GM23338 (cell line): ENCODE results near the gene RICTOR. TPM values are rescaled to one million over a fixed set of nuclear protein-coding genes. Genes with fewer than 3 reads are reported as not detected.

ENCODE experiments used
- ATAC-seq: fragments of 200-7000 bp; cut with Tn5 transposase; 3 replicates; pipeline ENCODE4 v1.9.1; 2020
- DNase-seq: peaks from one replicate; pipeline ENCODE4 v3.0.0-alpha.2; 2015; ENCODE audit warnings: low spot score
- H2AFZ ChIP-seq: fragments of 200-600 bp; sonication (generic); 2 replicates; pipeline ENCODE4 v1.8.0; 2016; ENCODE audit warnings: antibody characterized with exemption, mild to moderate bottlenecking, moderate library complexity
- H3F3A ChIP-seq: fragments of 200-600 bp; sonication (generic); replicated peaks from 2 replicates; pipeline ENCODE4 v1.8.0; 2017; ENCODE audit warnings: antibody characterized with exemption, mixed run types, low read depth
- H3K27ac ChIP-seq: fragments of 200-600 bp; sonication (generic); 2 replicates; pipeline ENCODE4 v1.6.1; 2016; ENCODE audit warnings: low read depth
- H3K27me3 ChIP-seq: fragments of 200-600 bp; sonication (generic); 2 replicates; pipeline ENCODE4 v1.8.0; 2016; ENCODE audit warnings: mild to moderate bottlenecking, mixed run types, moderate library complexity; ENCODE audit not compliant: insufficient read depth
- H3K36me3 ChIP-seq: fragments of 200-600 bp; sonication (generic); 2 replicates; pipeline ENCODE4 v1.8.0; 2016; ENCODE audit warnings: mild to moderate bottlenecking; ENCODE audit not compliant: insufficient read depth
- H3K4me1 ChIP-seq: fragments of 200-600 bp; sonication (generic); 2 replicates; pipeline ENCODE4 v1.8.0; 2016; ENCODE audit warnings: mild to moderate bottlenecking, moderate library complexity; ENCODE audit not compliant: insufficient read depth
- H3K4me2 ChIP-seq: fragments of 200-600 bp; sonication (generic); 2 replicates; pipeline ENCODE4 v1.7.1; 2017; ENCODE audit warnings: mixed run types
- H3K4me3 ChIP-seq: fragments of 200-600 bp; sonication (generic); 2 replicates; pipeline ENCODE4 v1.6.1; 2016; ENCODE audit warnings: mixed run types
- H3K79me2 ChIP-seq: fragments of 200-600 bp; sonication (generic); replicated peaks from 2 replicates; pipeline ENCODE4 v1.8.0; 2017; ENCODE audit warnings: mild to moderate bottlenecking; ENCODE audit not compliant: insufficient read depth
- H3K9me2 ChIP-seq: fragments of 200-600 bp; sonication (generic); 2 replicates; pipeline ENCODE4 v1.8.0; 2017; ENCODE audit not compliant: insufficient read depth
- H4K20me1 ChIP-seq: fragments of 200-600 bp; sonication (generic); replicated peaks from 2 replicates; pipeline ENCODE4 v1.8.0; 2017; ENCODE audit warnings: mild to moderate bottlenecking; ENCODE audit not compliant: insufficient read depth
- H3K27ac Mint-ChIP-seq: 2 replicates; pipeline ENCODE4 v1.8.0; 2020; ENCODE audit warnings: inconsistent platforms, mild to moderate bottlenecking, moderate library complexity, mixed read lengths
- H3K27me3 Mint-ChIP-seq: 3 replicates; pipeline ENCODE4 v1.8.0; 2022; ENCODE audit warnings: low read depth, mild to moderate bottlenecking, moderate library complexity, mixed read lengths, inconsistent platforms; ENCODE audit not compliant: insufficient read depth, poor library complexity
- H3K36me3 Mint-ChIP-seq: 3 replicates; pipeline ENCODE4 v1.8.0; 2021; ENCODE audit warnings: low read depth, mild to moderate bottlenecking, inconsistent platforms, moderate library complexity, mixed read lengths
- H3K4me1 Mint-ChIP-seq: 3 replicates; pipeline ENCODE4 v1.8.0; 2020; ENCODE audit warnings: mild to moderate bottlenecking, inconsistent platforms, mixed read lengths
- H3K4me3 Mint-ChIP-seq: 3 replicates; pipeline ENCODE4 v1.8.0; 2021; ENCODE audit warnings: moderate library complexity, mild to moderate bottlenecking, inconsistent platforms, mixed read lengths
- H3K9me3 Mint-ChIP-seq: 3 replicates; pipeline ENCODE4 v1.8.0; 2020; ENCODE audit warnings: moderate library complexity, mild to moderate bottlenecking, inconsistent platforms, mixed read lengths
- CREB1 ChIP-seq: fragments of 250-450 bp; sonication (Bioruptor Pico); IDR thresholded peaks from 2 replicates; pipeline ENCODE4 v1.5.0; 2020; ENCODE audit warnings: low read depth, mild to moderate bottlenecking, moderate library complexity
- EZH2 ChIP-seq: fragments of 200-600 bp; sonication (generic); IDR thresholded peaks from one replicate; pipeline ENCODE4 v1.8.0; 2017; ENCODE audit warnings: antibody characterized with exemption, mild to moderate bottlenecking, low read depth; ENCODE audit not compliant: unreplicated experiment
- EZH2phosphoT487 ChIP-seq: fragments of 200-600 bp; sonication (generic); IDR thresholded peaks from one replicate; pipeline ENCODE4 v1.8.1; 2018; ENCODE audit warnings: antibody characterized with exemption; ENCODE audit not compliant: unreplicated experiment
- JUNB ChIP-seq: IDR thresholded peaks from one replicate; pipeline ENCODE4 v1.6.1; 2016; ENCODE audit warnings: antibody characterized with exemption; ENCODE audit not compliant: unreplicated experiment
- NANOG ChIP-seq: IDR thresholded peaks from 2 replicates; pipeline ENCODE4 v1.6.1; 2016; ENCODE audit warnings: antibody characterized with exemption, borderline replicate concordance
- POLR2AphosphoS5 ChIP-seq: IDR thresholded peaks from 2 replicates; pipeline ENCODE4 v1.6.1; 2016; ENCODE audit warnings: antibody characterized with exemption, low read depth
- STAT1 ChIP-seq: IDR thresholded peaks from one replicate; pipeline ENCODE4 v1.6.1; 2016; ENCODE audit warnings: antibody characterized with exemption; ENCODE audit not compliant: unreplicated experiment
- ZNF114 ChIP-seq: fragments of 250-450 bp; sonication (Bioruptor Pico); IDR thresholded peaks from 2 replicates; pipeline ENCODE4 v1.5.0; 2020; ENCODE audit warnings: mild to moderate bottlenecking, moderate library complexity
- polyA plus RNA-seq: library from polyadenylated mRNA; unstranded; fragments of >200 nt; fragmentation: Nextera tagmentation; extraction: Ambion mirVana; gene quantifications from 2 replicates; pipeline ENCODE4 v1.2.1, GENCODE V29; 2016
- total RNA-seq: library from RNA; depleted of rRNA; stranded (reverse); fragments of >200 nt; shearing (Covaris generic); gene quantifications from 2 replicates; pipeline ENCODE4 v1.2.3, GENCODE V29; 2014
- TF ChIP-seq, protein P1 (sequence below): IDR thresholded peaks from one replicate; pipeline ENCODE4 v1.6.1; 2018; ENCODE audit warnings: antibody characterized with exemption; ENCODE audit not compliant: unreplicated experiment
- TF ChIP-seq, protein P2 (sequence below), 2 experiments: fragments of 200-600 bp in 1 of 2; sonication (generic) in 1 of 2; conservative IDR thresholded peaks; 2 replicates each; pipeline versions ENCODE4 v1.5.1 to v1.6.1; 2016 to 2017; ENCODE audit warnings: antibody characterized with exemption in 2 of 2, low read depth in 2 of 2, mild to moderate bottlenecking in 2 of 2, moderate library complexity in 1 of 2
- TF ChIP-seq, protein P3 (sequence below): IDR thresholded peaks from 2 replicates; pipeline ENCODE4 v1.6.1; 2016; ENCODE audit warnings: antibody characterized with exemption
- TF ChIP-seq, protein P4 (sequence below): fragments of 250-450 bp; sonication (Bioruptor Pico); IDR thresholded peaks from 2 replicates; pipeline ENCODE4 v1.5.0; 2020; ENCODE audit warnings: mild to moderate bottlenecking, moderate library complexity

RICTOR gene
- total and polyA plus RNA-seq, 2 experiments from 2014 or later, result 9.9 to 27.4 TPM

DNA sequence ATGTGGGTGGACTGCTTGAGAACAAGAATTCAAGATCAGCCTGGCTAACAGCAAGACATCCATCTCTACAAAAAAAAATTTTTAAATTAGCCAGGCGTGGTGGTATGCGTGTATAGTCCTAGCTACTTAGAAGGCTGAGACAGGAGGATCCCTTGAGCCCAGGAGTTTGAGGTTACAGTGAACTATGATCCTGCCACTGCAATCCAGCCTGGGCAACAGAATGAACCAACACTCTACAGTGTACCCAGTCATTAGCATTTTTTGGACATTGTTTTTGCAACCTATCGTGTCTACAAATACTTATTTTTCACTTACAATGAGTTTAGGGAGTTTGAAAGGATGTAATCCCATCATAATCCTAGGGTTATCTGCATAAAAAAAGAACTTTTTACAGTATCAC is 22.1 kb downstream of the RICTOR start:
- Mint-ChIP-seq H3K9me3 (peaks cover 13% of the 10 kb centered on the region; the same call in 2 of the 3 replicates), H3K27ac (no peak overlapping the region), H3K4me1 (peaks cover 18% of the 10 kb centered on the region; the same call in 2 of the 3 replicates), H3K27me3 (peaks cover 4% of the 10 kb centered on the region), H3K36me3 (peaks cover 15% of the 10 kb centered on the region; the same call in 2 of the 3 replicates), H3K4me3 (no peak overlapping the region)
- Histone ChIP-seq H3K4me3 (no peak overlapping the region), H3K27me3 (no peaks in the 10 kb centered on the region), H4K20me1 (peaks cover 5% of the 10 kb centered on the region; the same call in 1 of the 2 replicates), H3K27ac (no peak overlapping the region), H2AFZ (no peak overlapping the region), H3F3A (no peaks in the 10 kb centered on the region), H3K79me2 (peaks cover 97% of the 10 kb centered on the region), H3K4me2 (no peak overlapping the region), H3K4me1 (peaks cover 23% of the 10 kb centered on the region), H3K36me3 (0 out of 2 replicates have a peak, but pooled peaks cover 3% of the 10 kb centered on the region), H3K9me2 (no peaks in the 10 kb centered on the region)
- no peak for DNase-seq
- TF ChIP-seq, protein P1, sequence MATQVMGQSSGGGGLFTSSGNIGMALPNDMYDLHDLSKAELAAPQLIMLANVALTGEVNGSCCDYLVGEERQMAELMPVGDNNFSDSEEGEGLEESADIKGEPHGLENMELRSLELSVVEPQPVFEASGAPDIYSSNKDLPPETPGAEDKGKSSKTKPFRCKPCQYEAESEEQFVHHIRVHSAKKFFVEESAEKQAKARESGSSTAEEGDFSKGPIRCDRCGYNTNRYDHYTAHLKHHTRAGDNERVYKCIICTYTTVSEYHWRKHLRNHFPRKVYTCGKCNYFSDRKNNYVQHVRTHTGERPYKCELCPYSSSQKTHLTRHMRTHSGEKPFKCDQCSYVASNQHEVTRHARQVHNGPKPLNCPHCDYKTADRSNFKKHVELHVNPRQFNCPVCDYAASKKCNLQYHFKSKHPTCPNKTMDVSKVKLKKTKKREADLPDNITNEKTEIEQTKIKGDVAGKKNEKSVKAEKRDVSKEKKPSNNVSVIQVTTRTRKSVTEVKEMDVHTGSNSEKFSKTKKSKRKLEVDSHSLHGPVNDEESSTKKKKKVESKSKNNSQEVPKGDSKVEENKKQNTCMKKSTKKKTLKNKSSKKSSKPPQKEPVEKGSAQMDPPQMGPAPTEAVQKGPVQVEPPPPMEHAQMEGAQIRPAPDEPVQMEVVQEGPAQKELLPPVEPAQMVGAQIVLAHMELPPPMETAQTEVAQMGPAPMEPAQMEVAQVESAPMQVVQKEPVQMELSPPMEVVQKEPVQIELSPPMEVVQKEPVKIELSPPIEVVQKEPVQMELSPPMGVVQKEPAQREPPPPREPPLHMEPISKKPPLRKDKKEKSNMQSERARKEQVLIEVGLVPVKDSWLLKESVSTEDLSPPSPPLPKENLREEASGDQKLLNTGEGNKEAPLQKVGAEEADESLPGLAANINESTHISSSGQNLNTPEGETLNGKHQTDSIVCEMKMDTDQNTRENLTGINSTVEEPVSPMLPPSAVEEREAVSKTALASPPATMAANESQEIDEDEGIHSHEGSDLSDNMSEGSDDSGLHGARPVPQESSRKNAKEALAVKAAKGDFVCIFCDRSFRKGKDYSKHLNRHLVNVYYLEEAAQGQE, result no peak
- TF ChIP-seq STAT1, result no peak
- TF ChIP-seq, protein P2, sequence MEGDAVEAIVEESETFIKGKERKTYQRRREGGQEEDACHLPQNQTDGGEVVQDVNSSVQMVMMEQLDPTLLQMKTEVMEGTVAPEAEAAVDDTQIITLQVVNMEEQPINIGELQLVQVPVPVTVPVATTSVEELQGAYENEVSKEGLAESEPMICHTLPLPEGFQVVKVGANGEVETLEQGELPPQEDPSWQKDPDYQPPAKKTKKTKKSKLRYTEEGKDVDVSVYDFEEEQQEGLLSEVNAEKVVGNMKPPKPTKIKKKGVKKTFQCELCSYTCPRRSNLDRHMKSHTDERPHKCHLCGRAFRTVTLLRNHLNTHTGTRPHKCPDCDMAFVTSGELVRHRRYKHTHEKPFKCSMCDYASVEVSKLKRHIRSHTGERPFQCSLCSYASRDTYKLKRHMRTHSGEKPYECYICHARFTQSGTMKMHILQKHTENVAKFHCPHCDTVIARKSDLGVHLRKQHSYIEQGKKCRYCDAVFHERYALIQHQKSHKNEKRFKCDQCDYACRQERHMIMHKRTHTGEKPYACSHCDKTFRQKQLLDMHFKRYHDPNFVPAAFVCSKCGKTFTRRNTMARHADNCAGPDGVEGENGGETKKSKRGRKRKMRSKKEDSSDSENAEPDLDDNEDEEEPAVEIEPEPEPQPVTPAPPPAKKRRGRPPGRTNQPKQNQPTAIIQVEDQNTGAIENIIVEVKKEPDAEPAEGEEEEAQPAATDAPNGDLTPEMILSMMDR (conservative IDR thresholded peaks at IDR 0.05; ENCODE audit: low read depth in 2 of 2), result no peak
- no peak for TF ChIP-seq ZNF114 (CRISPR knock-in tag)
- no peak for TF ChIP-seq EZH2
- no peak for TF ChIP-seq POLR2AphosphoS5
- no peak for TF ChIP-seq NANOG
- no peak for TF ChIP-seq EZH2phosphoT487
- TF ChIP-seq JUNB, result no peak
- TF ChIP-seq, protein P3, sequence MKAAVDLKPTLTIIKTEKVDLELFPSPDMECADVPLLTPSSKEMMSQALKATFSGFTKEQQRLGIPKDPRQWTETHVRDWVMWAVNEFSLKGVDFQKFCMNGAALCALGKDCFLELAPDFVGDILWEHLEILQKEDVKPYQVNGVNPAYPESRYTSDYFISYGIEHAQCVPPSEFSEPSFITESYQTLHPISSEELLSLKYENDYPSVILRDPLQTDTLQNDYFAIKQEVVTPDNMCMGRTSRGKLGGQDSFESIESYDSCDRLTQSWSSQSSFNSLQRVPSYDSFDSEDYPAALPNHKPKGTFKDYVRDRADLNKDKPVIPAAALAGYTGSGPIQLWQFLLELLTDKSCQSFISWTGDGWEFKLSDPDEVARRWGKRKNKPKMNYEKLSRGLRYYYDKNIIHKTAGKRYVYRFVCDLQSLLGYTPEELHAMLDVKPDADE, result no peak
- TF ChIP-seq CREB1 (CRISPR knock-in tag), result no peak
- TF ChIP-seq, protein P4, sequence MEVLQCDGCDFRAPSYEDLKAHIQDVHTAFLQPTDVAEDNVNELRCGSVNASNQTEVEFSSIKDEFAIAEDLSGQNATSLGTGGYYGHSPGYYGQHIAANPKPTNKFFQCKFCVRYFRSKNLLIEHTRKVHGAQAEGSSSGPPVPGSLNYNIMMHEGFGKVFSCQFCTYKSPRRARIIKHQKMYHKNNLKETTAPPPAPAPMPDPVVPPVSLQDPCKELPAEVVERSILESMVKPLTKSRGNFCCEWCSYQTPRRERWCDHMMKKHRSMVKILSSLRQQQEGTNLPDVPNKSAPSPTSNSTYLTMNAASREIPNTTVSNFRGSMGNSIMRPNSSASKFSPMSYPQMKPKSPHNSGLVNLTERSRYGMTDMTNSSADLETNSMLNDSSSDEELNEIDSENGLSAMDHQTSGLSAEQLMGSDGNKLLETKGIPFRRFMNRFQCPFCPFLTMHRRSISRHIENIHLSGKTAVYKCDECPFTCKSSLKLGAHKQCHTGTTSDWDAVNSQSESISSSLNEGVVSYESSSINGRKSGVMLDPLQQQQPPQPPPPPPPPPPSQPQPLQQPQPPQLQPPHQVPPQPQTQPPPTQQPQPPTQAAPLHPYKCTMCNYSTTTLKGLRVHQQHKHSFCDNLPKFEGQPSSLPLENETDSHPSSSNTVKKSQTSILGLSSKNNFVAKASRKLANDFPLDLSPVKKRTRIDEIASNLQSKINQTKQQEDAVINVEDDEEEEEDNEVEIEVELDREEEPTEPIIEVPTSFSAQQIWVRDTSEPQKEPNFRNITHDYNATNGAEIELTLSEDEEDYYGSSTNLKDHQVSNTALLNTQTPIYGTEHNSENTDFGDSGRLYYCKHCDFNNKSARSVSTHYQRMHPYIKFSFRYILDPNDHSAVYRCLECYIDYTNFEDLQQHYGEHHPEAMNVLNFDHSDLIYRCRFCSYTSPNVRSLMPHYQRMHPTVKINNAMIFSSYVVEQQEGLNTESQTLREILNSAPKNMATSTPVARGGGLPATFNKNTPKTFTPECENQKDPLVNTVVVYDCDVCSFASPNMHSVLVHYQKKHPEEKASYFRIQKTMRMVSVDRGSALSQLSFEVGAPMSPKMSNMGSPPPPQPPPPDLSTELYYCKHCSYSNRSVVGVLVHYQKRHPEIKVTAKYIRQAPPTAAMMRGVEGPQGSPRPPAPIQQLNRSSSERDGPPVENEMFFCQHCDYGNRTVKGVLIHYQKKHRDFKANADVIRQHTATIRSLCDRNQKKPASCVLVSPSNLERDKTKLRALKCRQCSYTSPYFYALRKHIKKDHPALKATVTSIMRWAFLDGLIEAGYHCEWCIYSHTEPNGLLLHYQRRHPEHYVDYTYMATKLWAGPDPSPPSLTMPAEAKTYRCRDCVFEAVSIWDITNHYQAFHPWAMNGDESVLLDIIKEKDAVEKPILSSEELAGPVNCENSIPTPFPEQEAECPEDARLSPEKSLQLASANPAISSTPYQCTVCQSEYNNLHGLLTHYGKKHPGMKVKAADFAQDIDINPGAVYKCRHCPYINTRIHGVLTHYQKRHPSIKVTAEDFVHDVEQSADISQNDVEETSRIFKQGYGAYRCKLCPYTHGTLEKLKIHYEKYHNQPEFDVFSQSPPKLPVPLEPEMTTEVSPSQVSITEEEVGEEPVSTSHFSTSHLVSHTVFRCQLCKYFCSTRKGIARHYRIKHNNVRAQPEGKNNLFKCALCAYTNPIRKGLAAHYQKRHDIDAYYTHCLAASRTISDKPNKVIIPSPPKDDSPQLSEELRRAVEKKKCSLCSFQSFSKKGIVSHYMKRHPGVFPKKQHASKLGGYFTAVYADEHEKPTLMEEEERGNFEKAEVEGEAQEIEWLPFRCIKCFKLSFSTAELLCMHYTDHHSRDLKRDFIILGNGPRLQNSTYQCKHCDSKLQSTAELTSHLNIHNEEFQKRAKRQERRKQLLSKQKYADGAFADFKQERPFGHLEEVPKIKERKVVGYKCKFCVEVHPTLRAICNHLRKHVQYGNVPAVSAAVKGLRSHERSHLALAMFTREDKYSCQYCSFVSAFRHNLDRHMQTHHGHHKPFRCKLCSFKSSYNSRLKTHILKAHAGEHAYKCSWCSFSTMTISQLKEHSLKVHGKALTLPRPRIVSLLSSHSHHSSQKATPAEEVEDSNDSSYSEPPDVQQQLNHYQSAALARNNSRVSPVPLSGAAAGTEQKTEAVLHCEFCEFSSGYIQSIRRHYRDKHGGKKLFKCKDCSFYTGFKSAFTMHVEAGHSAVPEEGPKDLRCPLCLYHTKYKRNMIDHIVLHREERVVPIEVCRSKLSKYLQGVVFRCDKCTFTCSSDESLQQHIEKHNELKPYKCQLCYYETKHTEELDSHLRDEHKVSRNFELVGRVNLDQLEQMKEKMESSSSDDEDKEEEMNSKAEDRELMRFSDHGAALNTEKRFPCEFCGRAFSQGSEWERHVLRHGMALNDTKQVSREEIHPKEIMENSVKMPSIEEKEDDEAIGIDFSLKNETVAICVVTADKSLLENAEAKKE (CRISPR knock-in tag), result no peak
- no peak for ATAC-seq
